Neural progenitor cell (in vitro differentiated cells): ENCODE results near the gene PHACTR1.

Experiments used
- EZH2 ChIP-seq: fragments of 200-600 bp; sonication (generic); IDR thresholded peaks from 2 replicates; pipeline ENCODE4 v1.6.1; 2017; ENCODE audit warnings: antibody characterized with exemption, mild to moderate bottlenecking, moderate library complexity
- EZH2phosphoT487 ChIP-seq: fragments of 200-600 bp; sonication (generic); IDR thresholded peaks from 2 replicates; pipeline ENCODE4 v1.6.1; 2017; ENCODE audit warnings: antibody characterized with exemption

DNA sequence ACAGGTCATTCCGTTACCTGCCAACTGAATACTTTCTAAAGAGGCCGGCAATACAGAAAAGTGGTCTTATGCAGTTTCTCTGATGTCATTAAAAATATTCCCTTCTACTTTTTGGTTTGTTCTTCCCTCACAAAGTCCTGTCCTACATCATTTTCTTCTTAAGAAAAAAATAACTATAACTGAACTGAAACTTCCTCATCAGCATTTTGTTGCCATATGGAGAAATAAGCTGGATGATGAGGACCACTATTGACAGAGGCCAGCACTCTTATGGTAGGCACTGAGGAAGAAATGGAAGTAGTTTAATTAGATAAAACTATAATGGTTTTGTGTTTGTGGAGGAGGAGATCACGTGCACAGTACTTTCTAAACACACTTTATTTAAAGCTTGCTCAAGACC is 274.9 kb downstream of the PHACTR1 start:
- TF ChIP-seq EZH2phosphoT487 (no peak), EZH2 (no peak)
